Measurements from ENCODE around the gene CCDC112.

DNA sequence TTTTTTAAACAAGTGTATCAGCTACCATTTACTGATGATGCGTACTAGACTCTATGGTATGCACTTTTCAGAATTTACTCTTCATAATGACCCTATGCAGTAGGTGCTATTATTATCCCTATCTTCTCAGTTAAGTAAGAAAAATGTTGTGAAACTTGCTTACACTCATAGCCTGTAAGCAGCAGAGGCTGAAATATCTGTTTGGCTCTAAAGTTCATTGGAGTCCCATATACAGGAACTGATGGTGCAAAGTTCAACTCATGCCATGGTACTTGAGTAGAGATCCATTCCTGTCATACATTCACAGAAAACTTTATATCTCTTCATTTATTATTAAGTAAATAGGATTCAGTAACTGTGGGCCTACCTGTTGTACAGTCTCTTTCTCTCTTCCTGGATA, 41.4 kb upstream of the CCDC112 start:
- TF ChIP-seq GATA2 (IDR thresholded peaks at IDR 0.05; ENCODE audit: low read depth, low read length) (no peak), GATA3 (IDR thresholded peaks at IDR 0.05; ENCODE audit: low read depth, low read length) (no peak)

All from SH-SY5Y (cell line).